Cardiac fibroblast (primary cell): Measurements from ENCODE around the gene CD36.

Source experiments
- DNase-seq, 2 donors: peaks; one replicate each; pipeline versions ENCODE4 v3.0.0 to v3.0.0-alpha.2; 2010; ENCODE audit warnings: low read depth in 2 of 2
- H3K4me3 ChIP-seq, 2 donors: replicated peaks in 1 of 2; 1 replicate in 1 of 2; 2 replicates in 1 of 2; pipeline ENCODE4 v1.5.1; 2011; ENCODE audit warnings: low read depth in 2 of 2, low read length in 2 of 2, mild to moderate bottlenecking in 2 of 2, moderate library complexity in 1 of 2
- TF ChIP-seq, protein P1 (sequence below): IDR thresholded peaks from one replicate; pipeline ENCODE4 v1.5.1; 2011; ENCODE audit warnings: low read depth, mild to moderate bottlenecking, low read length, inconsistent platforms

The CD36 gene

DNA sequence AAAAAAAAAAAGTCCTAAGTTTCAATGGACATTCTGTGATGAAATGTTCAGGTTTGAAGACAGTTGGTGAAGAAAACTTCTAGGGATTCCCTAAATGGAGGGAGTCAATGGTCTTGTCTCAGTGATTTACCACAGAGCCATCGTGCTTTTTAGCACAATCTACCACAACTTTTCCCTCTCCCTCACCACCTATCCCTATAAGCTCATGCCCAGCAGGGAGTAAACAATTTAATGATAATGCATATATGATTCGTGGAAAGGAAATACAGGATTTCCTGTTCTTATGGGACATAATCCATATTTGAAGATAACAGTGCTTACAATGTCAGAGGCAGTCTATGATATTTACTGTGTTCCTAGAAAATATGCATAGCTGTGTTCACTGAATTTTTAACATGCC, 38.4 kb upstream of the CD36 start:
- no peak for DNase-seq
- no peak overlapping the region for H3K4me3 ChIP-seq
- TF ChIP-seq, protein P1, sequence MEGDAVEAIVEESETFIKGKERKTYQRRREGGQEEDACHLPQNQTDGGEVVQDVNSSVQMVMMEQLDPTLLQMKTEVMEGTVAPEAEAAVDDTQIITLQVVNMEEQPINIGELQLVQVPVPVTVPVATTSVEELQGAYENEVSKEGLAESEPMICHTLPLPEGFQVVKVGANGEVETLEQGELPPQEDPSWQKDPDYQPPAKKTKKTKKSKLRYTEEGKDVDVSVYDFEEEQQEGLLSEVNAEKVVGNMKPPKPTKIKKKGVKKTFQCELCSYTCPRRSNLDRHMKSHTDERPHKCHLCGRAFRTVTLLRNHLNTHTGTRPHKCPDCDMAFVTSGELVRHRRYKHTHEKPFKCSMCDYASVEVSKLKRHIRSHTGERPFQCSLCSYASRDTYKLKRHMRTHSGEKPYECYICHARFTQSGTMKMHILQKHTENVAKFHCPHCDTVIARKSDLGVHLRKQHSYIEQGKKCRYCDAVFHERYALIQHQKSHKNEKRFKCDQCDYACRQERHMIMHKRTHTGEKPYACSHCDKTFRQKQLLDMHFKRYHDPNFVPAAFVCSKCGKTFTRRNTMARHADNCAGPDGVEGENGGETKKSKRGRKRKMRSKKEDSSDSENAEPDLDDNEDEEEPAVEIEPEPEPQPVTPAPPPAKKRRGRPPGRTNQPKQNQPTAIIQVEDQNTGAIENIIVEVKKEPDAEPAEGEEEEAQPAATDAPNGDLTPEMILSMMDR = no peak

DNA sequence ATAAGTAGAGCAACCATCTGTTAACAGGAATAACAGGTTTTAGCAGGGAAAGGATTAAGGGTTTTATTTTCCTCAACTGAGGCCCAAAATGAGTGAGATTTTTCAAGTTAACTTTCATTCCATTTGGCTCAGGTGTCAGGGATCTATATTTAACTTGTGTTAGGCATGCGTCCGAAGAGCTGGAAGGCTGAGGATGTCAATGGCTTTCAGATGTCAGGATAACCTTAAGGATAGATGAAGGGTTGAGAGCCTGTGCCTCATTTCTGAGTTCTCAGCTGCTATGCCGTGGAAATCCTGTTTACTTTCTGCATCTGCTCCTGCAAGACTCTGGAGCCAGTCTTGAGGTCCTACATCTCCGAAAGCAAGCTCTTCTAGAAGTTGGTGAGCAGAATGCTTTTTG, 36.4 kb upstream of the CD36 start:
- TF ChIP-seq, protein P1 = no peak
- no peak for DNase-seq
- H3K4me3 ChIP-seq = no peak overlapping the region

DNA sequence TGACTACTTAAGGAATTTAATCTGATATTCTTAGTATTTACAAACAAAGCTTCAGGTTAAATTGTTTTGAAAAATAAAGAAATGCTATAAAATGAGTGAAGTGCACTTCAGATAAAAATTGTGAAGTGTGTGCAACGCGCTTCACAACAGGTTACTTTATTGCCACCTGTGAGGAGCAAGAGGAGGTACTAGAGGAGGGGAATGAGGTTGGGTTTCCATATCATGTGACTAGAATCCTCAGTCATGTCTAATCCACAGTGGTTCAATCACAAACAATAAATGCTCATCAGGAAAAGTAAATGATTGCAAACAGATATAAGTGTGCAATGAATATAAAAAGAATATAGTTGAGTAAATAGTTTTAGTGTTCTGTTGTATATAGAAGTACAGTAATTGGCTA, 34.5 kb upstream of the CD36 start:
- no peak for DNase-seq
- no peak overlapping the region for H3K4me3 ChIP-seq
- TF ChIP-seq, protein P1 = no peak

DNA sequence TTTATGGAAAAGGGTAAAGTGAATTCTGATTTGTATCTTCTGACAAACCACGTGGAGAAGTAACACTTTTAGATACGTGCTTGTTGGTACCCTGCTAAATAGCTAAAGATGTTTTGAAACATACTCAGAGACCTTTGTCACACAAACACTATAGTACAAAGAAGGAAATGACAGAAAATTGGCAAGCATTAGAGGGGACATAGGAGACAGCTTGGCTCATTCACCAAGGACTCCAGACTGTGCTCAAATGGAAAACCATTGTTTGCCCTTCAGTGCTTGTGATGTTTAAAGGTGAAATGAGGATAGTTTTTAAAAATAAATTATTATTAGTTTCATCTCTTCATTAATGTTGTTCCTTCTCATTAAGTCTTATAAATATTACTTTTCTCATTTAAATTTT, 34.0 kb upstream of the CD36 start:
- no peak for DNase-seq
- no peak overlapping the region for H3K4me3 ChIP-seq
- TF ChIP-seq, protein P1 = no peak

DNA sequence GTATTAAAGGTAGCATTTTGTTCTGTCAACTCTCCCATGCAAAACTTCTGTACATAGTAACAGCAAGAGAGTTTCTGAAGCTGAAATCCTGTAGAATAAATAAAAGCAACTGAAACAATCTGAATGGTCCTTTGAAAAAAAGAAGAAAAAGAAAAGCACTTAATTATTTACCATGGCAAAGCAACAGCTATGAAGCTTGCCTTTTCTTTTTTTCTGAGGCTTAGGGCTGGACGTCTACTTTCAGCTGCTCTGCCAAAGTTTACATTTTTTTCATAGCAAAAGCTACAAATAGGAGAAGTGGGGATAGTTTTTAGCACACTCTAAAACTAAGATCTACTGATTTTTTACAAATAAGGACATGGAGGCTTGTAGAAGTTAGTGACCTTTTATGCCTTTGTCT, 31.3 kb upstream of the CD36 start:
- TF ChIP-seq, protein P1 = no peak

DNA sequence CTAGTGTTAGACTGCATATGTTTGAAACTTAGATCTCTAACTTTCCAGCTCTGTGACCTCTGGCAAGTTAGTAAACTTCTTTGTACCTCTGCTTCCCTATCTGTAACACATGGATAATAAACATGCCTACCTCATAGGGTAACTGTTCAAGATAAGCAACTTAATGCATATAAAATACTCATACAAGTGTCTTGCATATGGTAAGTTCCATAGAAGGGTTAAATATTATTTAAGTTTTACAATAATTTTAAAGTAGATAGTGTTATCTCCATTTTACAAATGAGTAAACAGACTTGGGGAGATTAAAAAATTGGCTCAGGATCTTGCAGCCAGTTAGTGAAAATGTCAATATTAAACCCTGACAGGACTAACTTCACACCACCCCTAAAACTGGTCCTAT, 30.1 kb upstream of the CD36 start:
- no peak for DNase-seq
- no peak overlapping the region for H3K4me3 ChIP-seq
- TF ChIP-seq, protein P1 = no peak

More for the DNA sequence above, 31.3 kb upstream of the CD36 start:
- H3K4me3 ChIP-seq = no peak overlapping the region
- DNase-seq = no peak

DNA sequence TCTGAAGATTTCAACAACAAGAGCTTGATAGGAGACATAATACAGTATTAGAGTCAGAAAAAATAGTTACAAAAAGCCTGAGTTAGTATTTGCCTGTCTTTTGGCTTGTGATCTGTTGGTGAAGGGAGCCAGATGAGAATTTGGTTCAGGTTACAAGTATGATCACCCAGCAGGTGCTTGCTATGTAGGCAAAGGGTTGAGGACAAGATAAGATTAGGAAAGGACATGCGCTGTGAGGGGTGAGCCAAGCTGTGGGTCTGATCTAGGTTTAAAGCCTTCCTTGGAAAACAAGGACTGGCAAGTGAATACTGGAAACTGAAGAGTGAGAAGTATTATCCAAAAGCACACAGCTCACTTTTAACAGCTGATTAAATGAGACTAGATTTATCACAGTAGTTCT, 28.7 kb upstream of the CD36 start:
- no peak for DNase-seq
- TF ChIP-seq, protein P1 = no peak
- no peak overlapping the region for H3K4me3 ChIP-seq
